AG08395 (cell line): ENCODE results near the gene GNB1.

Experiments
- DNase-seq: peaks from one replicate; pipeline ENCODE4 v3.0.0; 2012; ENCODE audit warnings: mixed read lengths, low spot score

GNB1 gene

DNA sequence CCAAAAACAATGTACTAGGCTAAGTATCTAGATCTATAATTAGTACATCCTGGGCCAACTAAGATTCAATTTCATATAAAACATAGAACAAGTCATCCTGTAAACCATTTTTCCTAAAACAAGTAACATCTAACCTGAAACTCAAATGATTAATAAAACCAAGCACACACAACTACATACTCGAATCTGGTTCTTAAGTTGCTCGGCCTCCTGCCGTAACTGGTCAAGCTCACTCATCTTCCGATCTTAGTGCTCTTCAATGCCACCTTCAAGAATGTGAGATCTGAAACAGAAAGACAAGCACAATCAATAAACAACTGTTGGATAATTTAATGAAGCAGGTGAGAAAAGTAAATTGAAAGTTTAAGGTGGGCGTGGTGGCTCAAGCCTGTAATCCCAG is 65.7 kb downstream of the GNB1 start:
- DNase-seq: no peak

DNA sequence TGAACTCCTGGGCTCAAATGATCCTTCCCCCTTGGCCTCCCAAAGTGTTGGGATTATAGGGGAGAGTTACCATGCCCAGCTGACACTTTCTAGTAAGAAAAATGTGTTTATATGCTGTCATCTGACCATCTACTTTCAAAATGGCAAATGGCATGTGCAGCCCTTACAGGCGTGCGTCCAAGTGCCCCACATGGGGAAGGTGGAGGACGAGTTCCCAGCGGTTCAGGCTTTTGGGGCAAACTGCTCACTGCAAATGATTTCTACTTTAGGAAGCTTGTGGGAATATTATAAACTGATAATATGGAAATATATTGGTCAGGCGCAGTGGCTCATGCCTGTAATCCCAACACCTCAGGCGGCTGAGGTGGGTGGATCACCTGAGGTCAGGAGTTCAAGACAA is 71.1 kb downstream of the GNB1 start:
- no peak for DNase-seq

- DNase-seq: no peak
Observed at GRCh38 chr1:1817221-1817620, 73.7 kb downstream of the GNB1 start.

DNA sequence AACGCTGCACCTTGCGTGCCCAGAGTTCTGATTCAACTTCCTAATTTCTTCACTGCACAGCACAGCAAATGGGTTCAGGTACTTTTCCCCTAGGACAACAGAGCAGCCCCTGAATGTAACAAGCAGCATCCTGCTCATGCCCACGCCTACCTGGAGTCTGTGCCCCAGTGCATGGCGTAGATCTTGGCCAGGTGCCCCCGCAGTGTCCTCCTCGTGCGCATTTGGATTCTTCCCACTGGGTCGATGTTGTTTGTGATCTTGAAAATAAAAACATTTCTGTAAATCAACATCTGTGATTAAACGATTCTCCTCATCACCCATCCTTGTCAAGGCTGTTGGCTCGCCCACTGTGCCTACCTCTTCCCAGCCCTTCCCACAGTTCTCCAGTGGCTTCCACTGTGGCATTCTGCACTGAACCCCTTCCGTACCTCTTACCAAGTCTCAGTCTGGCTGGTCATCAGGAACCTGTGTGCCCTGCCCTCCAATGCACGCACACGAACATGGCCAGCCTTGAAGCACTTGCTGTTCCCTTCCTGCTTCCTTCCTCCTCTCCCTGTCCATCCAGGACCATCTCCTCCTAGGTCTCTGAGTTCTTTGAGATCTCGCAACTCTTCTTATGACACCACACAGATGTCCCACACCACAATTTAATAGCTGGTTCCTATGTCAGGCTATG is 75.1 kb downstream of the GNB1 start:
- no peak for DNase-seq

GRCh38 chr1:1809489-1809888 is 81.4 kb downstream of the GNB1 start:
- DNase-seq: no peak

DNA sequence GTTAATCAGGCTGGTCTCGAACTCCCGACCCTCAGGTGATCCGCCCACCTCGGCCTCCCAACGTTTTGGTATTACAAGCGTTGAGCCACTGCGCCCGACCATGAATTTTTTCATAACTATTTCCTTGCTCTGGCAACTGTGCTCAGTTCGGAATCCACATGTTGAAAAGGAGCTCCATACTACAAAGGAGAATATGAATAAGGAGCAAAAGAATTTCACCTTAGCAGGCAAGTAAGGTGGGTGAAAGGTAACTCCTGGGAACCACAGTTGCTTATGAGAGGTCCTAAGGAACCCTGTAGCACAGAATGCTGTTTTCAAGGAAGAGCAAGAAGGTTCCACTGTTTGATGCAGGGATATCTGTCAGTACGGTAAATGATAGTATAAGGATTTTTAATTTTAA is 82.7 kb downstream of the GNB1 start:
- DNase-seq: no peak

DNA sequence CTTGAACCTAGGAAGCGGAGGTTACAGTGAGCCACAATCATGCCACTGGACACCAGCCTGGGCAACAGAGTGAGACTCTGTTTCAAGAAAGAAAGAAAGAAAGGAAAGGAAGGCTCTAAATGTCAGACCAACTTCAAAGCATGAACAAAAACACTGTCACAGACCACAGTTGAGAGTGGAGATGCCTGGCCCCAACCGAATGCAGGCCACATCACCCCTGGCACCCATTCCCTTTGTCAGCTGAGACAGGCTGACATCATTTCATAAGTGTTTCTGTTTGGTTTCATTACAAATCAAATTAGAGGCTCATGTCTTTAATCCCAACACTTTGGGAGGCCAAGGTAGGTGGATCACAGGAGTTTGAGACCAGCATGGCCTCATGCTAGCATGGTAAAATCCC is 84.0 kb downstream of the GNB1 start:
- peak; percentile 42 for DNase-seq

GRCh38 chr1:1804301-1804700 is 86.6 kb downstream of the GNB1 start:
- DNase-seq: no peak

DNA sequence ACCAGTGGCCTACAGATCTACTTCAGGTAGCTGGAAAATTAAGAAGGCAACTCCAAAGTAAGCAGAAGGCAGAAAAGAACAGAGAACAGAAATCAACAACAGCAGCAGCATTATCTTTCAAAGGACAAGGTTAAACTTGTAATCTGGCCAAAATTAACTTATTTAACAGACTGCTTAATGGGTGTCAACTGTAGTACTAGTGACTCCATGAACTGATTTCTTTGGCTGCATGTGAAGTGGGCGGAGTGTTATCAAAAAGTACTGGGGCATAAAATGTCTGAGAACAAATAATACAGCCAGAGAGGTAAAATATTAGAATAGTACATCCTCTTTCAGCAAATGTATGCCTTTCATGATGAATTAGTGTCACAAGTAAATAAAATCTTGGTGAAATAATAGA is 88.0 kb downstream of the GNB1 start:
- no peak for DNase-seq

GRCh38 chr1:1799716-1800115 is 91.2 kb downstream of the GNB1 start:
- DNase-seq: no peak

DNA sequence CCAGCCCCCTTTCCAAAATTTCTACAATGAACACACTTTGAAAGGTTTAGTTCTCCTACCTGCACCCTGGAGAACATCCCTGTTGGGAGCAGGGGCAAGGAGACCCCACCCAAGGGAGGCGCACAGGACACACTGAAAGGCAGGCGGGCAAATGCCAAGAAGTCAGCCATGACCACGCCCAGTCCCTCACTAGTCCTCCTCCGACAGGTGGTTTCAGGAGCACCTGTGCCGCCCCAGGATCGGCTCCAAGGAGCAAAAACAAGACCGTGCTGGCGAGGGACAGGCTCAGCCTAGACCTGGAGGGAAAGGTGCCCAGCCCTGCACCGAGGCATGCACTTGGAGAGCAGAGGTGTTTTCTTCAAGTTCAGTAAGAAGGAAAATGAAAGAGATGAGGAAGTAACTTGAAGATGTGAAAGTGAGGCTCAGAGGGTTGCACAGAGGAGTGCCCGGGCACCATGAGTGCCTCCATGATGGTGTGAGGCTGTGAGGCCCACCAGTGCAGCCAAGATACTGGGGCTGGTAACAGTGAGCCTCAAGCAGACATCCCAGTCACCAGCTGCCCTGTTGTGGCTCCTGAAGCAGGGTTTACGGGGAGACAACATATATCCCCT is 93.1 kb downstream of the GNB1 start:
- no peak for DNase-seq

DNA sequence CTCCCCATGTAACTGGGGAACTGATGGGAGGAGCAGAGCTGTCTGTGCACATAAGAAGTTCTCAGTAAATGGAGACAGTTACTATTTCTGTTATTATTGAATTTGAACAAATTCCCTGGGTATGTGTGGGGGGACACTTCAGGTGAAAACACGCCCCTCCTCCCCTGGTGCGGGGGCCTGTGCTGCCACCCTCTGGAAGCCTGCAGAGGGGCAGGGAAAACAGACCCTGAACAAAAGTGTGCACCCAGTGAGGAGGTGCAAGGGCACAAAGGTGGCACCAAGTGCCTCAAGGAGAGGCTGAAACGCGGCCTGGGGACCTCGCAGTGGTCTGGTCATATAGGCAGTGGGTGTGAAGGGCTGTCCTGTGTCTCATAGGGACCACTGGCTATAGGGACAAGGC is 94.4 kb downstream of the GNB1 start:
- no peak for DNase-seq

- DNase-seq: no peak
Observed at GRCh38 chr1:1794999-1795398, 95.9 kb downstream of the GNB1 start.

DNA sequence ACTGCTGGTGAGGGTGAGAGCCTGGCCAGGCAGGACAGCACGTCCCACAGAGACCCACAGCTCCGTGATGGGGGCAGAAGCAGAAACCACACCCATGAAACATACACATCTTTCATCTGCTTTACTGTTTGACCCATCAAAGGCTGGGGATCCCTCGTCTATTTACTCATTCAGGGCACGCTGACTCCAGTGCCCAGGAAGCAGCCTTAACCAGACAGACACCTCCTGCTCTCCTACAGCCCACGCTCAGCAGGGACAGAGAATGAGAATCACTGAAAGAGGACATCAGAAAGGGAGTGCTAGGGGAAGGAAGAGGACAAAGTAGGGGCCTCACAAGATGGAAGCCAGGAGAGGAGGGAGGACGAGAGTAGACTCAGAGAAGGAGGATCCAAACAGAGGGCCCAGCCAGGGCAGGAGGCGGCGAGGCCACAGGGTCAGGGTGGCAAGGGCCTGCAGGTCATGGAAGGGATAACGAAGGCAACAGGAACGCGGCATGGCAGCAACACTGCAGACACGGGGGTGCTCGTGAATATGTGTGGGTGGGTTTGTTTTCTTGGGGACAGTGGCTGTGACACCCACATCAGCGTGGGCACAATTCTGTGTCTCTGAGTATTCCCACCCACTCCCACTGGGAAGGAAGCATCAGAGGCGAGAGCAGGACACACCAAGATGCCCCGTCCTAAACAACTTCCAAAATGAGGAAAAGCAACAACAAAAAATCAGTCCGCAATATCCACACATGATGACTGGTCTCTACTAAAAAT is 97.2 kb downstream of the GNB1 start:
- DNase-seq: no peak

DNA sequence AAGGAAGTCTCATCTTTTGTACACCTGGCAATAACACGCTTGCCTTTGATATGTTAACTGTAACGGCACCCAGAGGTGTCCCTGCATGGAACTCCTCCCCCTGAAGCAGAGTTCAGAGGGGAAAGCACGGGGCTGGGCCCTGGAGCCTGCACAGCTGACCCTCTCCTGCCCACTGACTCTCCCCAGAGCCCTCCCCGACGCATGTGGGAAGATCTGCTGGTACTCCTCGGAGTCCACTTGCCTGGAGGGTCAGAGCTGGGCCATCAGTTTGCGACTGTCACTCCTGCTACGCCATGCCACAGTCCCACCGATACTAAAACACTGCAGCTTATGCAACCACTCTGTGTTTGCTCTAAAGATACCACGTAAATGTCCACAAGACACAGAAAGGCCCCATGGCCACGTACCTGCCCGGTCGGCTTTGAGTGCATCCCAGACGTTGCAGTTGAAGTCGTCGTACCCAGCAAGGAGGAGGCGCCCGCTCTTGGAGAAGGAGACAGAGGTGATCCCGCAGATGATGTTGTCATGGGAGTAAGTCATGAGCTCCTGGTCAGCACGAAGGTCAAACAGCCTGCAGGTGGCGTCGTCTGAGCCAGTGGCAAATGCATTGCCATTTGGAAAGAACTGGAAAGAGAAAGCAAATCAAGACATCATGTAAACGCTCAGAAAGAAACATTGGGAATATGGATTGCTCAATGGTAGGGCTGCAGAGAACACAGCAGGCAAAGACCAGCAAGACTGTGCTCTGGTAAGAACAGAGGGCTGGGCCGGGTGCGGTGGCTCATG is 102.0 kb downstream of the GNB1 start:
- peak; percentile 20 for DNase-seq

DNA sequence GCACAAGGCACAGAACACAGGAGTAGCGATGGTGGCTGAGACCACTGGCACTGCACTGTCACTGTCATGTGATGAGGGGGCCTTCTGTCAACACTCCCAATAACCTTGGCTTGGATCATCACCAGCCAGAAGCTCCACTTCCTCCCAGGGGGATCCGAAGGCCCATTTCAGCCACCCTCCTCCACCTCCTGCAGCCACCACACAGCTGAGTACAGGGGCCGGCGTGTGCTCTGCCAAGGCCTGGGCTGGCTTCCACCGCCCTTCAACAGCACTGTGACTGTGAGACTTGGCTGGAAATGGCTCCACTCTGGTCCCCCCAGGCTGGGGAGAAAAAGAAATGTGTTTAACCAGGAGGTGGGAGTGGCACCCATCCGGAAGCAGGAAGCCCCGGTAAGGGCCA is 102.8 kb downstream of the GNB1 start:
- no peak for DNase-seq

GRCh38 chr1:1786836-1787605 is 103.9 kb downstream of the GNB1 start:
- DNase-seq: no peak

DNA sequence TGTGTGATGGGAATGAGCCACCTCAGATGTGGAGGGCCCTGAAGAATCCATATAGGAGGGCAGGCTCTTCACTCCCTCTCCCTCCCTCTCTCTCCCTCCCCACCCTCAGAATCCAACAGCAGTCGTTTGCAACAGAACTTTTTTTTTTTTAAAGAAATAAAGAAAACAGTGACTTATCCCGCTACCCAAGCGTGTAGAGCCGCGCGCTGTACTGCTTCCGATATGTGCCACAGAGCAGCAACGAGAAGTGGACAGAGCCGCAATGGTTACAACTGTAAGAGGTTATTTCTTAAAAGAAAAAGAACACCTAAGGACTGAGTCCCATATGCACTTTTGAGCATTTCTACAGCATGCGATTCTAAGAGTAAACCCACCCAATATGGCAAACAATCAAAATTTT is 105.2 kb downstream of the GNB1 start:
- no peak for DNase-seq

DNA sequence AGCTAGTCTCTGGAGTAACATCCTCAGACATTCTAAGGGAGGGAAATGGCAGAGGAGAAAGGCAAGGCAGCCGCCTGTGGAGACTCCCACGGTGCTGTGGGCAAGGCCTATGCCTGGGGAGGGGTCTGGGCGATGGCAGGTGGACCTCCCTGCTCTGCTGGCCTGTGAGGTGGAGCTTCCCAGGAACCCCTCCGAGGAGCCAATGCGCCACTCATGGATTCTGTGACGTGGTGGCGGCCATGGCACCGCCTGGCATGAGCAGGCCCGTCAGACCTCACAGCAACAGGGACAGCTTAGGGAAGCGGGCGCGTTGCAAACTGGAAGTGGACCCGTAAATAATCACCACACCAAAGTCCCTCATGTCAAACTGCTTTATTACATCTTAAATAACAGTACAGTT is 106.0 kb downstream of the GNB1 start:
- DNase-seq: no peak

DNA sequence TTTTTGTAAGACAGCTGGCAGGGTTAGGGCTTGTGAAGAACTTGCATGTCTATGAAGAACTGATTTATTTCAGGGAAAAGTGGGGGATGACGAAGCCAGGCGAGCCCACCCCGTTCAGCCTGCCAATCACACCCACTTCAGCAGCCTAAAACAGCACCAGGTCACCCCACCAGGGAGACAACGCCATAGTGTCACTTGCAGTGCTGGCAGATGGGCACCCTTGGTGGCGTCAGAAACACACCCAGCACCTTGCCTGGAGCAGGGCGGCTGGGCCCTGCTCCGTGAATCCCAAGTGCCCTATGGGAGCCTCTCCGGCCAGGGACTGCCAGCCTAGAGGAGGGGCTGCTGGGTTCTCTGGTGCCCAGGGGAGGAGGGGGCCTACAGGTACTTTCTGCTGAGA is 107.6 kb downstream of the GNB1 start:
- DNase-seq: no peak

- DNase-seq: peak; percentile 59
Observed at GRCh38 chr1:1782399-1783221, 108.3 kb downstream of the GNB1 start.
